Measurements from ENCODE around the gene TAF4. TPM values are rescaled to one million over a fixed set of nuclear protein-coding genes. Genes with fewer than 3 reads are reported as not detected.
"Not testable (repeated sequence)": the region's sequence is repeated elsewhere in the genome, so short reads cannot be mapped to it uniquely, and the experiment has no call there.

Gene TAF4
- total RNA-seq, 4 donors from 2014 or later, result 6.2 to 37.6 (median 10.7) TPM

- DNase-seq, result no peak
- no peaks in the 10 kb centered on the region for H3K9me3 ChIP-seq
- H3K27ac ChIP-seq, result no peak overlapping the region
- TF ChIP-seq CTCF (IDR thresholded peaks at IDR 0.05) (no peak), POLR2A (IDR thresholded peaks at IDR 0.05) (no peak)
- intact Hi-C loops (cut with DNase I; ENCODE audit: low total_unique reads), result no loop called here
- H3K27me3 ChIP-seq, result no peaks in the 10 kb centered on the region
- H3K36me3 ChIP-seq, result no peaks in the 10 kb centered on the region
- H3K4me3 ChIP-seq, result no peak overlapping the region
- H3K4me1 ChIP-seq, result no peaks in the 10 kb centered on the region
Measured at GRCh38 chr20:61973515-61974356, 91.9 kb downstream of the TAF4 start.

GRCh38 chr20:61972636-61973508 is 92.8 kb downstream of the TAF4 start:
- TF ChIP-seq POLR2A (IDR thresholded peaks at IDR 0.05) (no peak), CTCF (IDR thresholded peaks at IDR 0.05) (no peak)
- no peak for DNase-seq
- Histone ChIP-seq H3K36me3 (no peaks in the 10 kb centered on the region), H3K4me1 (no peaks in the 10 kb centered on the region), H3K27me3 (no peaks in the 10 kb centered on the region), H3K27ac (no peak overlapping the region), H3K9me3 (no peaks in the 10 kb centered on the region), H3K4me3 (no peak overlapping the region)
- intact Hi-C loops (cut with DNase I; ENCODE audit: low total_unique reads), result no loop called here

- H3K27ac ChIP-seq; H3K4me3 ChIP-seq; H3K36me3 ChIP-seq; DNase-seq; intact Hi-C loops (cut with DNase I; ENCODE audit: low total_unique reads); H3K27me3 ChIP-seq; H3K4me1 ChIP-seq; H3K9me3 ChIP-seq: not testable (repeated sequence)
Measured at GRCh38 chr20:61971595-61971994, 94.1 kb downstream of the TAF4 start.

GRCh38 chr20:61970357-61970756 is 95.3 kb downstream of the TAF4 start:
- Histone ChIP-seq H3K4me1 (no peaks in the 10 kb centered on the region), H3K4me3 (no peak overlapping the region), H3K36me3 (no peaks in the 10 kb centered on the region), H3K9me3 (no peaks in the 10 kb centered on the region), H3K27ac (no peak overlapping the region), H3K27me3 (no peaks in the 10 kb centered on the region)
- no peak for DNase-seq
- intact Hi-C loops (cut with DNase I; ENCODE audit: low total_unique reads), result no loop called here
- TF ChIP-seq POLR2A (IDR thresholded peaks at IDR 0.05) (no peak), CTCF (IDR thresholded peaks at IDR 0.05) (no peak)

GRCh38 chr20:61969806-61970205 is 95.9 kb downstream of the TAF4 start:
- H3K27me3 ChIP-seq, result no peaks in the 10 kb centered on the region
- no peaks in the 10 kb centered on the region for H3K9me3 ChIP-seq
- H3K4me3 ChIP-seq, result no peak overlapping the region
- DNase-seq, result no peak
- H3K4me1 ChIP-seq, result no peaks in the 10 kb centered on the region
- no peak overlapping the region for H3K27ac ChIP-seq
- no peaks in the 10 kb centered on the region for H3K36me3 ChIP-seq
- TF ChIP-seq POLR2A (IDR thresholded peaks at IDR 0.05) (no peak), CTCF (IDR thresholded peaks at IDR 0.05) (no peak)
- intact Hi-C loops (cut with DNase I; ENCODE audit: low total_unique reads), result no loop called here
